Ectodermal cell (in vitro differentiated cells): ENCODE data around the gene CLDN34.

Experiments
- H3K27ac ChIP-seq: 2 replicates; pipeline ENCODE4 v1.7.0; 2013; ENCODE audit warnings: mild to moderate bottlenecking, low read depth, low read length; ENCODE audit not compliant: insufficient read depth, poor library complexity, severe bottlenecking
- H3K27me3 ChIP-seq: 2 replicates; pipeline ENCODE4 v1.7.0; 2013; ENCODE audit warnings: mild to moderate bottlenecking, low read length; ENCODE audit not compliant: insufficient read depth, control insufficient read depth, poor library complexity, severe bottlenecking
- H3K36me3 ChIP-seq: one replicate; pipeline ENCODE4 v1.7.0; 2013; ENCODE audit warnings: low read length; ENCODE audit not compliant: control insufficient read depth, insufficient read depth
- H3K4me1 ChIP-seq: one replicate; pipeline ENCODE4 v1.7.0; 2013; ENCODE audit warnings: low read length; ENCODE audit not compliant: control insufficient read depth, insufficient read depth
- H3K4me3 ChIP-seq: 2 replicates; pipeline ENCODE4 v1.7.0; 2013; ENCODE audit warnings: low read depth, low read length, control low read depth; ENCODE audit not compliant: insufficient read depth
- H3K9me3 ChIP-seq: 2 replicates; pipeline ENCODE4 v1.7.0; 2013; ENCODE audit warnings: mild to moderate bottlenecking, low read length, moderate library complexity; ENCODE audit not compliant: control insufficient read depth
- WGBS, 2 experiments: methylation state at CpG; one replicate each; pipeline ENCODE4 v1.1.7; 2013; ENCODE audit warnings: missing lambda C conversion rate in 2 of 2; 5-methylcytosine and 5-hydroxymethylcytosine counted together

Gene CLDN34

GRCh38 chrX:10014462-10015354 is 47.5 kb downstream of the CLDN34 start:
- 0 to 1% methylated on average over 109 to 110 of the region's 110 CpGs for WGBS, 2 experiments
- H3K36me3 ChIP-seq = no peaks in the 10 kb centered on the region
- peaks cover 6% of the 10 kb centered on the region for H3K4me1 ChIP-seq
- no peaks in the 10 kb centered on the region for H3K9me3 ChIP-seq
- H3K27me3 ChIP-seq = no peaks in the 10 kb centered on the region
- peak overlapping the region; percentile 48 for H3K4me3 ChIP-seq
- H3K27ac ChIP-seq = peak overlapping the region; percentile 81

DNA sequence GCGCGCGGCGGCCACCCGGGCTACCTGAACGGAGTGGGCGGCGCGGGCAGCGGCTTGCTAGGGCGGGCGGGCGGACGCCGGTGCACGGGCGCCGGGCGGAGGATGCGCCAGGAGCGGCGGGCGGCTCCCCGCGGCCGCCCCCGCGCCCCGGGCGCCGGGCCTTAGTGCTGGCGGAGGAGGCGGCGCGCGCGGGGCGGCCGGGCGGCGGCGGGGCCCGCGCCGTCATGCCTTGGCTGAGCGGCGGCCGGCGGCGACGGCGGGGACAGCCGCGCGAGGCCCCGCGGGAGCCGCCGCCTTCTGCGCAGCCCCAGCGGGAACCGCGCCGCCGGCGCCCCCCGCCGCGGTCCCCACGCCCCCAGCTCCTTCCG is 48.2 kb downstream of the CLDN34 start:
- Histone ChIP-seq H3K4me1 (peaks cover 5% of the 10 kb centered on the region), H3K27ac (no peak overlapping the region), H3K9me3 (no peaks in the 10 kb centered on the region), H3K4me3 (peak overlapping the region; percentile 52), H3K36me3 (no peaks in the 10 kb centered on the region), H3K27me3 (no peaks in the 10 kb centered on the region)
- WGBS, 2 experiments = 0 to 1% methylated on average over 71 of the region's 71 CpGs

- Histone ChIP-seq H3K4me1 (no peaks in the 10 kb centered on the region), H3K36me3 (no peaks in the 10 kb centered on the region), H3K9me3 (no peaks in the 10 kb centered on the region), H3K4me3 (peak overlapping the region; percentile 52), H3K27ac (peak overlapping the region; percentile 26), H3K27me3 (no peaks in the 10 kb centered on the region)
- 0 to 1% methylated on average over 87 of the region's 87 CpGs for WGBS, 2 experiments
Measured at GRCh38 chrX:10015723-10016518, 48.8 kb downstream of the CLDN34 start.

- Histone ChIP-seq H3K4me1 (no peaks in the 10 kb centered on the region), H3K27ac (no peak overlapping the region), H3K9me3 (no peaks in the 10 kb centered on the region), H3K4me3 (peak overlapping the region; percentile 52), H3K27me3 (no peaks in the 10 kb centered on the region), H3K36me3 (no peaks in the 10 kb centered on the region)
- 35 to 36% methylated on average over 8 to 10 of the region's 11 CpGs for WGBS, 2 experiments
Measured at GRCh38 chrX:10016519-10017132, 49.5 kb downstream of the CLDN34 start.

DNA sequence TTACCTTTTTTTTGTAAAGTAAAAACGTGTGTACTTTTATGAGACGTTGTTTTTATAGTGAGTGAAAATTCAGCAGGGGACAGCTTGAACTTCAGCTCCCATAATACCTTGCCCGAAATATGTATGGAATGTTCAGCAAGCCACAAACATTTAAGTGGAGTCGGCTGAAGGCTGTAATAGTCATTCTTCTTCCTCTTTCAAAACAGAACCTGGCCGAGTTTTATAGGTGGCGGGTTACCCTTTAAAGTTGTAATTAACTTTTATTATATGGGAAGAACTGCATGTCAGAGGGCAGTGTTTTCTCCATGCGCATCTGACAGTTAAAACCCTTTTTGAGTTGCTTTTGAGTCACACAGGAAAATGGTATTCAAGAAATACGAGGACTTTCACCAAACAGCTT is 50.7 kb downstream of the CLDN34 start:
- Histone ChIP-seq H3K4me3 (no peak overlapping the region), H3K36me3 (no peaks in the 10 kb centered on the region), H3K9me3 (no peaks in the 10 kb centered on the region), H3K27ac (no peak overlapping the region), H3K4me1 (no peaks in the 10 kb centered on the region), H3K27me3 (no peaks in the 10 kb centered on the region)
- 58 to 59% methylated on average over 4 to 7 of the region's 8 CpGs for WGBS, 2 experiments
